Measurements from ENCODE around the gene RDH5.

GRCh38 chr12:55671746-55672145, 48.4 kb upstream of the RDH5 start:
- TF ChIP-seq MAX (IDR thresholded peaks at IDR 0.05) (no peak), RXRA (CRISPR knock-in tag; IDR thresholded peaks at IDR 0.05) (no peak)
